Endothelial cell of umbilical vein (primary cell): ENCODE results near the gene TUBA4A. TPM values are rescaled to one million over a fixed set of nuclear protein-coding genes. Genes with fewer than 3 reads are reported as not detected.

Experiments used
- BruUV-seq: library from RNA; stranded (reverse); fragments of 400-500 nt; replicated peaks from 2 replicates; lab custom pipeline; 2021; lab: Mats Ljungman, UMichigan
- CTCF ChIA-PET: fragments of 300-600, 350-600 bp; sonication (Branson Sonifier 250); formaldehyde crosslinking; loops from one replicate; lab custom pipeline; 2021; ENCODE audit warnings: antibody characterized with exemption, inconsistent platforms; lab: Charles Lee
- POLR2A ChIA-PET: fragments of 300-600, 350-600 bp; sonication (Branson Sonifier 250); formaldehyde crosslinking; loops from one replicate; lab custom pipeline; 2021; ENCODE audit warnings: antibody characterized with exemption, inconsistent platforms; lab: Charles Lee
- DNase-seq: peaks from one replicate; pipeline ENCODE4 v3.0.0-alpha.2; 2011; ENCODE audit warnings: low read depth, low spot score
- FAIRE-seq: peaks from 2 replicates; lab custom pipeline; 2011; peaks lifted over from hg19 to GRCh38; lab: Jason Lieb, UNC
- H2AFZ ChIP-seq: 2 replicates; pipeline ENCODE4 v1.6.0; 2012; ENCODE audit warnings: low read depth, low read length, control low read depth, inconsistent platforms
- H3K27ac ChIP-seq: 2 replicates; pipeline ENCODE4 v1.5.1; 2011; ENCODE audit warnings: low read depth, mild to moderate bottlenecking, control low read depth, low read length, moderate library complexity; ENCODE audit not compliant: insufficient read depth
- H3K27me3 ChIP-seq, 2 experiments: 2 replicates each; pipeline versions ENCODE4 v1.6.0 to v1.6.1; 2011; ENCODE audit warnings: low read length in 2 of 2, mixed read lengths in 1 of 2; ENCODE audit not compliant: control insufficient read depth in 2 of 2, insufficient read depth in 2 of 2
- H3K36me3 ChIP-seq, 2 experiments: 2 replicates in 1 of 2; 3 replicates in 1 of 2; pipeline ENCODE4 v1.5.1; 2011; ENCODE audit warnings: low read length in 2 of 2, mild to moderate bottlenecking in 1 of 2, moderate library complexity in 1 of 2; ENCODE audit not compliant: control insufficient read depth in 2 of 2, insufficient read depth in 2 of 2; ENCODE audit errors: extremely low read depth in 1 of 2
- H3K4me1 ChIP-seq: 3 replicates; pipeline ENCODE4 v1.5.1; 2011; ENCODE audit warnings: mild to moderate bottlenecking, low read length; ENCODE audit not compliant: control insufficient read depth, insufficient read depth; ENCODE audit errors: extremely low read depth
- H3K4me2 ChIP-seq: 2 replicates; pipeline ENCODE4 v1.6.1; 2011; ENCODE audit warnings: low read length, control low read depth, mixed read lengths; ENCODE audit not compliant: insufficient read depth
- H3K4me3 ChIP-seq, 3 experiments: fragments of 200-600 bp in 1 of 3; sonication (generic), shearing (Covaris generic) in 1 of 3; replicated peaks in 1 of 3; 2 replicates each; pipeline ENCODE4 v1.5.1; 2011 to 2016; ENCODE audit warnings: control low read depth in 3 of 3, low read length in 3 of 3, mild to moderate bottlenecking in 2 of 3, inconsistent platforms in 1 of 3, low read depth in 1 of 3, moderate library complexity in 1 of 3; ENCODE audit not compliant: insufficient read depth in 1 of 3
- H3K79me2 ChIP-seq: 2 replicates; pipeline ENCODE4 v1.6.0; 2012; ENCODE audit warnings: low read length, inconsistent platforms; ENCODE audit not compliant: control insufficient read depth, insufficient read depth
- H3K9ac ChIP-seq: replicated peaks from 2 replicates; pipeline ENCODE3; 2011; ENCODE audit warnings: low read length, control low read depth; ENCODE audit not compliant: insufficient read depth; ENCODE audit errors: extremely low read depth
- H3K9me1 ChIP-seq: replicated peaks from 3 replicates; pipeline ENCODE4 v1.6.0; 2011; ENCODE audit warnings: mild to moderate bottlenecking, low read length; ENCODE audit not compliant: control insufficient read depth, insufficient read depth; ENCODE audit errors: extremely low read depth
- H3K9me3 ChIP-seq: replicated peaks from 2 replicates; pipeline ENCODE4 v1.5.1; 2012; ENCODE audit warnings: low read length, inconsistent platforms; ENCODE audit not compliant: control insufficient read depth, insufficient read depth
- H4K20me1 ChIP-seq: replicated peaks from 2 replicates; pipeline ENCODE3; 2011; ENCODE audit warnings: mild to moderate bottlenecking, low read length; ENCODE audit not compliant: control insufficient read depth, insufficient read depth; ENCODE audit errors: extremely low read depth
- EZH2 ChIP-seq: IDR thresholded peaks from 2 replicates; pipeline ENCODE4 v1.6.1; 2012; ENCODE audit warnings: borderline replicate concordance, low read depth, mild to moderate bottlenecking, moderate library complexity, low read length, inconsistent platforms; ENCODE audit not compliant: severe bottlenecking
- JUN ChIP-seq: IDR thresholded peaks from 2 replicates; pipeline ENCODE4 v1.6.1; 2011; ENCODE audit warnings: borderline replicate concordance, low read depth; ENCODE audit not compliant: insufficient read length, insufficient read depth
- MAX ChIP-seq: IDR thresholded peaks from 2 replicates; pipeline ENCODE4 v1.6.1; 2011; ENCODE audit not compliant: insufficient read depth, insufficient read length
- POLR2A ChIP-seq: IDR thresholded peaks from 2 replicates; pipeline ENCODE4 v1.6.1; 2012; ENCODE audit warnings: low read depth, mild to moderate bottlenecking, control low read depth, low read length
- dilution Hi-C: fragments of 300-500 bp; cut with MboI; formaldehyde crosslinking; loops from one replicate; pipeline ENCODE4 v1.15.0; 2019; ENCODE audit warnings: low sequenced_read_pairs; ENCODE audit not compliant: extremely low pct_ligation_motif_present
- intact Hi-C: fragments of 100-400 bp; cut with micrococcal nuclease; formaldehyde crosslinking; loops from one replicate; pipeline ENCODE4 v1.10.0; 2022
- polyA plus RNA-seq, 4 experiments: library from polyadenylated mRNA; depleted of rRNA in 3 of 4; stranded (reverse) in 3 of 4; unstranded in 1 of 4; fragments of >200 nt; gene quantifications; 2 replicates each; pipeline versions ENCODE4 v1.2.1 to v1.2.3, GENCODE V29; 2011 to 2012; ENCODE audit warnings: missing spikeins in 1 of 4
- total RNA-seq: library from RNA; stranded (reverse); gene quantifications from 2 replicates; pipeline ENCODE4 v1.2.3, GENCODE V29; 2021

The TUBA4A gene
- total and polyA plus RNA-seq, 2 donors (not counting 3 experiments of a cell fraction or from before 2014, with no cell fraction given): 16.5 to 24.8 TPM

- H2AFZ ChIP-seq: peak overlapping the region; percentile 78
Measured at GRCh38 chr2:219228041-219228910, 25.4 kb downstream of the TUBA4A start.

GRCh38 chr2:219225350-219225749, 28.4 kb downstream of the TUBA4A start:
- ChIA-PET POLR2A (no interaction called here), CTCF (no interaction called here)
- Histone ChIP-seq H3K79me2 (peaks cover 20% of the 10 kb centered on the region), H2AFZ (no peak overlapping the region), H3K4me2 (no peak overlapping the region), H4K20me1 (no peaks in the 10 kb centered on the region), H3K27ac (no peak overlapping the region), H3K9me1 (no peaks in the 10 kb centered on the region), H3K36me3 (peaks cover 3 to 43% of the 10 kb centered on the region in 2 experiments), H3K27me3 (no peaks in the 10 kb centered on the region), H3K4me1 (peaks cover 11% of the 10 kb centered on the region), H3K4me3 (no peak overlapping the region), H3K9ac (no peak overlapping the region), H3K9me3 (no peaks in the 10 kb centered on the region)
- intact Hi-C loops (no loop called here), dilution Hi-C loops (no loop called here)
- FAIRE-seq: no peak
- TF ChIP-seq EZH2: no peak
- TF ChIP-seq POLR2A: no peak
- no peak for TF ChIP-seq JUN
- no TSS peak for BruUV-seq
- DNase-seq: no peak

More at GRCh38 chr2:219228041-219228910, 25.4 kb downstream of the TUBA4A start:
- H3K4me3 ChIP-seq: peak overlapping the region; percentile 70 to 76 (median 70)
- intact Hi-C loops: no loop called here
- H3K9me3 ChIP-seq: no peaks in the 10 kb centered on the region
- peaks cover 20% of the 10 kb centered on the region for H3K79me2 ChIP-seq
- dilution Hi-C loops: no loop called here
- no peak for TF ChIP-seq MAX
- H3K27me3 ChIP-seq: no peaks in the 10 kb centered on the region
- H3K4me2 ChIP-seq: peak overlapping the region; percentile 99
- FAIRE-seq (no peak), DNase-seq (no peak)
- no peaks in the 10 kb centered on the region for H4K20me1 ChIP-seq
- ChIA-PET POLR2A (interaction anchor here (1.3 to 1.9 kb wide), 3 partner anchors 9 to 21 kb away, joined by 4 to 7 read pairs (median 6); no protein-coding TSS in a partner anchor), CTCF (interaction anchor here (1.1 to 1.9 kb wide), 4 partner anchors 11 to 53 kb away, joined by 3 to 16 read pairs (median 4); partner anchors contain the start of genes DNAJB2 and ZFAND2B)
- no TSS peak for BruUV-seq
- H3K27ac ChIP-seq: peak overlapping the region; percentile 76
- H3K4me1 ChIP-seq: peaks cover 15% of the 10 kb centered on the region
- H3K9me1 ChIP-seq: no peaks in the 10 kb centered on the region
- H3K9ac ChIP-seq: peak overlapping the region; percentile 93
- peaks cover 3 to 32% of the 10 kb centered on the region in 2 experiments for H3K36me3 ChIP-seq
